IPS-18c (cell line): ENCODE measurements around the gene ZNF621.
A peak's percentile ranks its signal among the peaks of the same experiment; 100 is the strongest.

Experiments used
- H3K4me3 ChIP-seq: 2 replicates; pipeline ENCODE4 v1.7.0; 2013; ENCODE audit warnings: low read depth, mild to moderate bottlenecking, low read length, moderate library complexity; ENCODE audit not compliant: insufficient read depth
- H3K9me3 ChIP-seq: one replicate; pipeline ENCODE4 v1.6.1; 2013; ENCODE audit warnings: mild to moderate bottlenecking, low read length, moderate library complexity; ENCODE audit not compliant: control insufficient read depth, insufficient read depth

ZNF621 gene

GRCh38 chr3:40524568-40525285, at the start of gene ZNF621:
ZNF621 (plus strand) TSS chr3:40524960; CDS start chr3:40525841, 881 bp downstream.
- Histone ChIP-seq H3K9me3 (no peaks in the 10 kb centered on the region), H3K4me3 (peak within 1 kb of the TSS; percentile 98)

- peak within 1 kb of the TSS; percentile 41; the same call in 1 of the 2 replicates for H3K4me3 ChIP-seq
- no peaks in the 10 kb centered on the region for H3K9me3 ChIP-seq
Measured at GRCh38 chr3:40476478-40477470, 48.0 kb upstream of the ZNF621 start, which contains the start of gene ZNF619. ZNF619 (plus strand) TSS chr3:40477122; CDS start chr3:40477980, 858 bp downstream.

GRCh38 chr3:40477666-40478065, 47.1 kb upstream of the ZNF621 start:
- Histone ChIP-seq H3K4me3 (no peak overlapping the region), H3K9me3 (no peaks in the 10 kb centered on the region)

- Histone ChIP-seq H3K9me3 (peaks cover 2% of the 10 kb centered on the region), H3K4me3 (no peak overlapping the region)
Measured at GRCh38 chr3:40487172-40487571, 37.6 kb upstream of the ZNF621 start.

GRCh38 chr3:40490916-40491315, 33.8 kb upstream of the ZNF621 start:
- H3K4me3 ChIP-seq: no peak overlapping the region
- H3K9me3 ChIP-seq: no peaks in the 10 kb centered on the region

GRCh38 chr3:40494698-40495097, 30.1 kb upstream of the ZNF621 start:
- Histone ChIP-seq H3K9me3 (no peaks in the 10 kb centered on the region), H3K4me3 (no peak overlapping the region)

GRCh38 chr3:40497288-40497687, 27.5 kb upstream of the ZNF621 start:
- no peak overlapping the region for H3K4me3 ChIP-seq

GRCh38 chr3:40499952-40500351, 24.8 kb upstream of the ZNF621 start:
- Histone ChIP-seq H3K4me3 (no peak overlapping the region), H3K9me3 (no peaks in the 10 kb centered on the region)

More at GRCh38 chr3:40497288-40497687, 27.5 kb upstream of the ZNF621 start:
- H3K9me3 ChIP-seq: no peaks in the 10 kb centered on the region

- no peaks in the 10 kb centered on the region for H3K9me3 ChIP-seq
- no peak overlapping the region for H3K4me3 ChIP-seq
Measured at GRCh38 chr3:40502034-40502433, 22.7 kb upstream of the ZNF621 start.

- Histone ChIP-seq H3K9me3 (no peaks in the 10 kb centered on the region), H3K4me3 (peak overlapping the region; percentile 92; the same call in 1 of the 2 replicates)
Measured at GRCh38 chr3:40504636-40505430, 19.9 kb upstream of the ZNF621 start.

GRCh38 chr3:40505599-40506462, 18.9 kb upstream of the ZNF621 start, which contains the start of gene ZNF620:
ZNF620 (plus strand) TSS chr3:40506039; CDS start chr3:40506353, 314 bp downstream.
- H3K9me3 ChIP-seq: no peaks in the 10 kb centered on the region

GRCh38 chr3:40511031-40511718, 13.6 kb upstream of the ZNF621 start:
- Histone ChIP-seq H3K9me3 (no peaks in the 10 kb centered on the region), H3K4me3 (no peak overlapping the region)

More at GRCh38 chr3:40505599-40506462, 18.9 kb upstream of the ZNF621 start, which contains the start of gene ZNF620:
- H3K4me3 ChIP-seq: peak within 1 kb of the TSS; percentile 92

GRCh38 chr3:40516201-40516600, 8.6 kb upstream of the ZNF621 start:
- Histone ChIP-seq H3K9me3 (no peaks in the 10 kb centered on the region), H3K4me3 (no peak overlapping the region)

- Histone ChIP-seq H3K9me3 (no peaks in the 10 kb centered on the region), H3K4me3 (no peak overlapping the region)
Measured at GRCh38 chr3:40518067-40518466, 6.7 kb upstream of the ZNF621 start.

- H3K9me3 ChIP-seq: no peaks in the 10 kb centered on the region
- no peak overlapping the region for H3K4me3 ChIP-seq
Measured at GRCh38 chr3:40518848-40519247, 5.9 kb upstream of the ZNF621 start.
